ENCODE measurements around the gene RAB11B.

RAB11B gene

GRCh38 chr19:8453616-8454015, 63.5 kb downstream of the RAB11B start:
- Histone ChIP-seq H3K4me1 (ENCODE audit: insufficient read depth, low read length, poor library complexity, severe bottlenecking) (peaks cover 40% of the 10 kb centered on the region), H3K36me3 (ENCODE audit: insufficient read depth, low read length) (peaks cover 68% of the 10 kb centered on the region), H2AFZ (ENCODE audit: low read length) (no peak overlapping the region), H3K9ac (ENCODE audit: low read depth, low read length, poor library complexity, severe bottlenecking) (no peak overlapping the region), H3K9me2 (replicated peaks; ENCODE audit: low read depth, low read length) (no peaks in the 10 kb centered on the region), H3K4me2 (ENCODE audit: low read depth, low read length, poor library complexity, severe bottlenecking) (peak overlapping the region; percentile 50), H3K4me3 (ENCODE audit: low read length, poor library complexity, severe bottlenecking) (no peak overlapping the region), H3K27me3 (ENCODE audit: insufficient read depth, low read length, poor library complexity, severe bottlenecking) (no peaks in the 10 kb centered on the region), H4K20me1 (ENCODE audit: insufficient read depth, low read length, poor library complexity, severe bottlenecking) (peaks cover 93% of the 10 kb centered on the region), H3K9me3 (ENCODE audit: insufficient read depth, low read depth, low read length) (no peaks in the 10 kb centered on the region), H3K79me2 (ENCODE audit: insufficient read depth, low read length) (peaks cover 100% of the 10 kb centered on the region), H3F3A (ENCODE audit: low read depth) (no peaks in the 10 kb centered on the region)
- no peak for TF ChIP-seq EZH2phosphoT487 (IDR thresholded peaks at IDR 0.05; ENCODE audit: borderline replicate concordance)
- no peak for TF ChIP-seq CTCF (conservative IDR thresholded peaks at IDR 0.05; ENCODE audit: low read length)

Data from Loucy (cell line).